SU-DHL-6 (cell line): ENCODE measurements around the gene LRRC74A.

Experiments used
- H2AFZ ChIP-seq: fragments of 200-600 bp; sonication (generic); 2 replicates; pipeline ENCODE4 v1.6.1; 2014; ENCODE audit warnings: low read depth, mild to moderate bottlenecking, moderate library complexity, mixed read lengths, antibody characterized with exemption, low read length; ENCODE audit not compliant: severe bottlenecking
- H3F3A ChIP-seq: fragments of 200-600 bp; shearing (Covaris generic); 2 replicates; pipeline ENCODE4 v1.6.0; 2016; ENCODE audit warnings: antibody characterized with exemption, mild to moderate bottlenecking; ENCODE audit not compliant: insufficient read depth
- H3K27ac ChIP-seq: fragments of 200-600 bp; sonication (generic); 2 replicates; pipeline ENCODE4 v1.5.1; 2016; ENCODE audit warnings: low read depth, mild to moderate bottlenecking, low read length, moderate library complexity, mixed read lengths
- H3K27me3 ChIP-seq: fragments of 200-600 bp; sonication (generic), shearing (Covaris generic); 2 replicates; pipeline ENCODE4 v1.6.0; 2014; ENCODE audit warnings: mild to moderate bottlenecking, low read length
- H3K36me3 ChIP-seq: fragments of 200-600 bp; sonication (generic); 2 replicates; pipeline ENCODE4 v1.6.1; 2014; ENCODE audit warnings: mild to moderate bottlenecking, low read length, mixed read lengths
- H3K4me2 ChIP-seq: fragments of 300-600, 200-600 bp; shearing (Covaris generic), sonication (generic); 2 replicates; pipeline ENCODE4 v1.6.0; 2014; ENCODE audit warnings: low read length, low read depth, mild to moderate bottlenecking; ENCODE audit not compliant: poor library complexity, severe bottlenecking
- H3K4me3 ChIP-seq: fragments of 200-600 bp; sonication (generic); 2 replicates; pipeline ENCODE4 v1.5.1; 2014; ENCODE audit warnings: antibody characterized with exemption, low read length, mild to moderate bottlenecking, mixed read lengths; ENCODE audit not compliant: insufficient read depth, poor library complexity, severe bottlenecking
- H3K79me2 ChIP-seq: fragments of 200-600 bp; sonication (generic); 2 replicates; pipeline ENCODE4 v1.6.1; 2014; ENCODE audit warnings: mild to moderate bottlenecking, low read length, moderate library complexity; ENCODE audit not compliant: insufficient read depth
- H3K9ac ChIP-seq: fragments of 200-600 bp; sonication (generic); 2 replicates; pipeline ENCODE4 v1.7.0; 2014; ENCODE audit warnings: mild to moderate bottlenecking, low read length
- H3K9me2 ChIP-seq: fragments of 200-600 bp; sonication (generic); replicated peaks from 2 replicates; pipeline ENCODE4 v1.6.1; 2014; ENCODE audit warnings: low read length; ENCODE audit not compliant: insufficient read depth
- H3K9me3 ChIP-seq: fragments of 200-600 bp; sonication (generic); 2 replicates; pipeline ENCODE4 v1.6.1; 2014; ENCODE audit warnings: low read length, mixed read lengths; ENCODE audit not compliant: insufficient read depth
- H4K20me1 ChIP-seq: fragments of 200-600 bp; sonication (generic); 2 replicates; pipeline ENCODE4 v1.6.1; 2014; ENCODE audit warnings: low read depth, mild to moderate bottlenecking, antibody characterized with exemption, low read length, moderate library complexity, mixed read lengths
- CTCF ChIP-seq: fragments of 200-600 bp; sonication (generic); IDR thresholded peaks from one replicate; pipeline ENCODE4 v1.5.1; 2017; ENCODE audit warnings: antibody characterized with exemption, mild to moderate bottlenecking, low read length, moderate library complexity; ENCODE audit not compliant: insufficient read depth, poor library complexity, severe bottlenecking
- EZH2phosphoT487 ChIP-seq: fragments of 200-600 bp; sonication (generic), shearing (Covaris generic); conservative IDR thresholded peaks from 2 replicates; pipeline ENCODE4 v1.6.1; 2018; ENCODE audit warnings: mild to moderate bottlenecking, antibody characterized with exemption, low read length, moderate library complexity, mixed read lengths

LRRC74A gene

GRCh38 chr14:76780360-76780759 is 45.8 kb upstream of the LRRC74A start:
- H3K9ac ChIP-seq, result no peak overlapping the region
- no peaks in the 10 kb centered on the region for H3K79me2 ChIP-seq
- TF ChIP-seq CTCF, result no peak
- no peak for TF ChIP-seq EZH2phosphoT487
- H3K27ac ChIP-seq, result no peak overlapping the region
- no peaks in the 10 kb centered on the region for H3K9me3 ChIP-seq
- H3K9me2 ChIP-seq, result no peaks in the 10 kb centered on the region
- H3K27me3 ChIP-seq, result no peaks in the 10 kb centered on the region
- H3K4me2 ChIP-seq, result no peak overlapping the region
- no peaks in the 10 kb centered on the region for H4K20me1 ChIP-seq
- H3K36me3 ChIP-seq, result no peaks in the 10 kb centered on the region
- no peak overlapping the region for H3K4me3 ChIP-seq
- no peaks in the 10 kb centered on the region for H3F3A ChIP-seq
- H2AFZ ChIP-seq, result no peak overlapping the region

GRCh38 chr14:76780875-76781647 is 45.1 kb upstream of the LRRC74A start:
- Histone ChIP-seq H3K4me3 (no peak overlapping the region), H3K36me3 (no peaks in the 10 kb centered on the region), H3K4me2 (no peak overlapping the region), H3K9ac (no peak overlapping the region), H3K79me2 (no peaks in the 10 kb centered on the region), H3K9me2 (no peaks in the 10 kb centered on the region), H2AFZ (no peak overlapping the region), H3K27ac (no peak overlapping the region), H3K27me3 (no peaks in the 10 kb centered on the region), H3F3A (no peaks in the 10 kb centered on the region), H4K20me1 (no peaks in the 10 kb centered on the region), H3K9me3 (no peaks in the 10 kb centered on the region)
- TF ChIP-seq CTCF (no peak), EZH2phosphoT487 (no peak)

GRCh38 chr14:76781648-76782051 is 44.6 kb upstream of the LRRC74A start:
- no peak overlapping the region for H2AFZ ChIP-seq
- no peak overlapping the region for H3K9ac ChIP-seq
- no peaks in the 10 kb centered on the region for H3K9me3 ChIP-seq
- H3F3A ChIP-seq, result no peaks in the 10 kb centered on the region
- H4K20me1 ChIP-seq, result no peaks in the 10 kb centered on the region
- no peak overlapping the region for H3K4me3 ChIP-seq
- TF ChIP-seq CTCF (no peak), EZH2phosphoT487 (no peak)
- no peaks in the 10 kb centered on the region for H3K79me2 ChIP-seq
- H3K27ac ChIP-seq, result no peak overlapping the region
- H3K9me2 ChIP-seq, result no peaks in the 10 kb centered on the region
- H3K4me2 ChIP-seq, result no peak overlapping the region
- H3K27me3 ChIP-seq, result no peaks in the 10 kb centered on the region
- no peaks in the 10 kb centered on the region for H3K36me3 ChIP-seq
